Endometrial microvascular endothelial cells (primary cell): ENCODE results near the gene C1D. TPM values are rescaled to one million over a fixed set of nuclear protein-coding genes. Genes with fewer than 3 reads are reported as not detected.
"Not testable (repeated sequence)": the region's sequence is repeated elsewhere in the genome, so short reads cannot be mapped to it uniquely, and the experiment has no call there.

Experiments
- in situ Hi-C: cut with HindIII; loops from 2 replicates; pipeline ENCODE4 v1.10.0; 2017; ENCODE audit warnings: low sequenced_read_pairs, low pct_unique_long_range_greater_than_20kb; ENCODE audit errors: inconsistent ontology term
- total RNA-seq: library from RNA; depleted of rRNA; stranded (reverse); fragments of >200 nt; gene quantifications from one replicate; pipeline ENCODE4 v1.2.3, GENCODE V29; 2015; ENCODE audit errors: inconsistent ontology term

The C1D gene
- total RNA-seq, 1 donor from 2014 or later, result 29.6 TPM

- in situ Hi-C loops, result not testable (repeated sequence)
Measured at GRCh38 chr2:68063797-68064646, 1.2 kb upstream of the C1D start.

DNA sequence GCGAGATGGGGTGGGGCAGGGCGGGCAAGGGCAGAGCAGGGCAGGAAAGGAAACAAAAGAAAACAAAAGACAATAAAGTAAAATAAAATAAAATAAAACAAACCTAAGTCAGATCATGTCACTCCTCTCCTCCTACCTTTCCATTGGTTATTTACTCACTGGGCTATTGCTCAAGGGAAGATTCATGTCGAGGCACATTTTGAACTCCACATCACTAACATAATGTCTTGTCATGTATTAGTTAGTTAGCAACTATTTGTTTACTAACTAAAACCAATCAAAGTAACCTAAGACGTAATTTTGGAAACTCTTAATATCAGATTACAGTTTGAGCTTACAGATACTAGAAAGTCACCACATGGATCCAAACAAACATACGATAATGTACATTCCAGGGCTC, 2.2 kb downstream of the C1D start:
- in situ Hi-C loops, result no loop called here

GRCh38 chr2:68059784-68060525, 2.8 kb downstream of the C1D start:
- in situ Hi-C loops, result no loop called here

DNA sequence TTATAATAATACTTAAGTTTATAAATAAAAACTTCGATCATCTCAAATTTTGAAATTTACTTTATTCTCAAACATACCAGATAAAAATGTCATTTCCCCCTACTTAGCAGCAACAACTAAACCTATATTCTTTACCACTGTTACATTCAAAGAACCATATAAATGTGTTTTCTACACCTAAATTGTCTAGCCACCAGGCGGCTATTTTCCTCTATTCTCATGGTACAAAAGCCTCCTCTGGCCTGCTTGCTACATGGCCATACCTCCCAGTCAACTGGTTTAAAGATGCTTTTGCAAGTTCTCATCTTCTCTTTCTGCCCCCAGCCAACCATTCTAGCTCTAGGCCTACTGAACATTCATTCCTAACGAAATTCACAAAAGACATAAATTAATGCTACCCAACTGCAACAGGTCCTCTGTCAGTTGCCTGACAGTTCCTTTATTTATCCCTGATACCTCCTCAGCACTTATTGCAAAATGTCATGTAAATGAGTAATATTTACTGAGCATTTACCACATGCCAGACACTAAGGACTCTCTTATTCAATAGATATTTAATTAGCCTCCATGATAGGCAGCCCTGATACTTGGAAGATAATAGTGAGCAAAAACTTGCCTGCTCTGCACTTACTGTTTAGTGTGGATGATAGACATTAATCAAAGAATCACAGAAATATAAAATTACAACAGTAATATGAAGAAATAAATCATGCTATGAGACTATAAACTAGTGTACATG, 5.0 kb downstream of the C1D start:
- in situ Hi-C loops, result no loop called here

GRCh38 chr2:68052717-68053422, 9.9 kb downstream of the C1D start:
- in situ Hi-C loops, result no loop called here

- in situ Hi-C loops, result no loop called here
Measured at GRCh38 chr2:68050353-68050752, 12.5 kb downstream of the C1D start.

DNA sequence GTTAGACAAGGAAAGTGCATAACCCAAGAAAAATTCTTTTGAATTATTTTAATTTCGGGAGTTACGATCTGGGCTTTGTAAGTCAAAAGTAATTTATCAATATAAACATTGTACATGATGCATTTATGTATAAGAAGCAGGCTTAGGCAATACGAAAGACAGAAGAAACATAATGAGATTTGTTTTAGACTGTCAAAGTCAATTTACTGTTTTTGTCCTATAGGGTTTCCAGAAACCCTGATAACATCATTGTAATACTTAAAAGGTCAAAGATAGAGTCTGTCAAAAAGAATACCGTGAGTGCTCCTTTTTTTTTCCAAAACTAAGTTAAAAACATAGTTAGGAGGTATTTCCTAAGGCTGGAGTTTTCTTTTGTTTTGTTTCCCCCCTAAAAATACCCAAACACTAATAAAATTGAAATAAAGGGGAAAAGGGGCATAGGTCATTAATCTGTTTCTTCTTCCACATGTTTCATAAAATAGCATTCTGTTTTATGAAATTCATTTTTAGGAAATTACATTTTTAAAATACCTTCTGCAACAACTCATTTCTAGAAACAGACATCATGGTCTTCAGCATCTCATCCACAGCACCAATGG, 16.1 kb downstream of the C1D start:
- in situ Hi-C loops, result no loop called here

GRCh38 chr2:68046224-68046623, 16.6 kb downstream of the C1D start:
- in situ Hi-C loops, result no loop called here

- in situ Hi-C loops, result no loop called here
Measured at GRCh38 chr2:68045342-68045741, 17.5 kb downstream of the C1D start.

DNA sequence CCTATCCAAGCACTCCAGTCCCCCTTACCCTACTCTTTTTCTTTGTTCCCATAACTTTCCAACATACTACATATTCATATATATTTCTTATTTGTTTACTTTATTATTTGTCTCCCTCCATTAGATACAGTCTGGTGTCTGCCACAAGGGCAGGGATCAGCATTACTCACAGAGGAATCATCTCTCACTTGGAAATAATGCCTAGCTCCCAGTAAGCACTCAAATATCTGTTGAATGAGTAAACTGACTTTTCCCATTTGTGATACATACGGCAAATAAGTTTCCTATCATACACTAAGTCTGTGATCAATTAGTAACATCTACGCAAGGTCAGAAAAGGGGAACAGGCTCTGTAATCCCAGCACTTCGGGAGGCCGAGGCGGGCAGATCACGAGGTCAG, 18.7 kb downstream of the C1D start:
- in situ Hi-C loops, result no loop called here

DNA sequence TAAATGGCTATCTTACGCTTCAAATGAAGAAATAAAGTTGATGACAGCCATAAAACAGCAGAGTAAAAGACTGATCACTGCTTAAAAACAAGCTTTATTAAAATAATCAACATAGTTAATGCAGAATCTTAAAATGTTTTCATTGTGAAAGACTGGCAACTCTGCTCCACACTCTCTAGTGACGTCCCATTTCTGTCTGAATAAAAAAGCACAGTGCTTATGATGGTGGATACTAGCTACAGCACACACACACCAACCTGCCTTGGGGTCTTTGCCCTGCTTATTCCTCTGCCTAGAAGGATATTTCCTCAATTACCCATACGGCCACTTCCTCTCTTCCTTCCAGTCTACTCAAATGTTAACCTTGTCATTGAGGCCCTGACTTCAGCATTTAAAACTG, 19.1 kb downstream of the C1D start:
- in situ Hi-C loops, result no loop called here

DNA sequence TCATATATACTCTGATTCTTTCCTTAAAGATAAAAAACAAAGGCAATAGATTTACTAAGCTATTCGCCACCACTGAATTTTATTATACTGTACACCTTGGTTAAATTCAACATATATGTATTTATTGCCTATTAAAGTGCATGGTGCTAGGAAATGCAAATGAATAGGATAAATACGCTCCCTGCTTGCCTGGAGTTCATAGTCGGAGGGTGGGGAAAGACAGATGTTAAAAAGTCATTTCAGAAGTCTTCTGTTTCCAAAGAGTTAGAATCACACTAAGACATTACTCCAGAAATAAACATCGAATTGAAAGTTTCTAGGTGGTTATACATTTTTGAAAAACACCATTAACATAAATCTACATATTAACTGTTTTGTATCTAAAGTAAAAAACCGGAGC, 19.8 kb downstream of the C1D start:
- in situ Hi-C loops, result no loop called here

GRCh38 chr2:68041704-68042245, 21.0 kb downstream of the C1D start:
- in situ Hi-C loops, result no loop called here

DNA sequence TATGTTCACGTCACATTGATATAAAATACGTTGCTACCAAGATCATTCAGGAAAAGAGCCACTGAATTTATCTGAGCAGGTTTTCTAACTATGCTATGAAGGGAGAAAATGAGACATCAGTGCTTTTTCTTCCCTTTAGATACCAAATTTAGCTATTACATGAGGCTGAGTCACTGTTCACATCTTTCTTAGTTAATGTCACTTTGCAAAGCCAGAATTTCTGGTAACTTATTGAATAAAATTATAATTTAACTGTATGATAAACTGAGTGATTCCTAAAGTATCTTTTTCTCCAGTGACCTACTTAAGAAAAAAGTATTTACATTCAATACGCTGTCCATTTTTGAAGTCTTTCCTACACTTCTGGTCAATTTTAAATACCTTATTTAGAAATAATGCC, 22.7 kb downstream of the C1D start:
- in situ Hi-C loops, result no loop called here

DNA sequence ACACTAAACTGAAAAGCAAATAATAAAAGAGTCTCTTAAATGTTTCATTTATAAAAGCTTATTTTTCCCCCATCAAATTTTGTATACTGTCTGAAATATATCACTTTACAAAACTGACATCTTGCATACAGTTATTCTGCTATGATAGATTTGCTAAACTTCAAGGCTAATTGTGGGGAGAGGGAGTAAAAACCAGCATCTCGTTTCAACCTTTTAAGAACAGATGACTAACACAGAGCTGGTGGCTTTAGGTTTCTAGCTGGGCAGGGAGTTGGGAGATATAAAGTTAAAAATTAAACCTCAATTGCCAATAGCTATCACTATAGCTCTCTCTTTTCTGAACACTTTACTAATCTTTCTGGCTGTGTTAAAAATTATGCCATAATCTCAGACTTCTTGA, 23.5 kb downstream of the C1D start:
- in situ Hi-C loops, result no loop called here

GRCh38 chr2:68032702-68033101, 30.1 kb downstream of the C1D start:
- in situ Hi-C loops, result no loop called here

- in situ Hi-C loops, result no loop called here
Measured at GRCh38 chr2:68031542-68032160, 31.2 kb downstream of the C1D start.

DNA sequence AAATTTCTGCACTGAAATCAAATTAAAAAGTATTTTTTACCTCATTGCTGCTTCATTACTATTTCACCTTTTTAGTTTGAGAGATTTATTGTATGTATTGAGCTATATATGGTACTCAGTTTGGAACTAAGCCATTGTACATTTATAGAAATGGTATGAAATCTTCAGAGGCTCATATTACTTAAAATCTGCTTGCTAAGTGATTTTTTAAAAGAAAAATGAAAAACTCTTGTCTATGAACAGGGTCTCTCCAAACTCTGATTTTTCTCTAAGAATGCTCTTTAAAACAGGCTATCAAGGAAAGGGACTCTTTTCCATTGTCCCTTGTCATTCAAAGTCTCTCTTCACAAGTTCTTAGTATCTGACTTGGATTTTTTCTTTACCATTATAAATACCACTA, 31.8 kb downstream of the C1D start:
- in situ Hi-C loops, result no loop called here
